SK-N-SH (cell line): ENCODE results near the gene RBMS1. TPM values are rescaled to one million over a fixed set of nuclear protein-coding genes. Genes with fewer than 3 reads are reported as not detected.
A peak's percentile ranks its signal among the peaks of the same experiment; 100 is the strongest.

Experiments used
- CTCF ChIA-PET: fragments of 300-600, 350-600 bp; formaldehyde crosslinking; extraction: SDS; loops from one replicate; lab custom pipeline; 2021; lab: Yijun Ruan, JAX
- POLR2A ChIA-PET: fragments of 350-600 bp; sonication (Branson Sonifier 250); formaldehyde crosslinking; extraction: SDS; loops from one replicate; lab custom pipeline; 2020; ENCODE audit warnings: antibody characterized with exemption, inconsistent platforms; lab: Yijun Ruan, JAX
- DNase-seq: peaks from one replicate; pipeline ENCODE4 v3.0.0; 2012
- H2AFZ ChIP-seq: fragments of 200-600 bp; sonication (generic); 2 replicates; pipeline ENCODE4 v1.8.1; 2016; ENCODE audit warnings: antibody characterized with exemption, mild to moderate bottlenecking, low read depth
- H3F3A ChIP-seq: fragments of 200-600 bp; sonication (generic); replicated peaks from 2 replicates; pipeline ENCODE3; 2016; ENCODE audit warnings: antibody characterized with exemption, mild to moderate bottlenecking; ENCODE audit not compliant: insufficient read depth
- H3K27ac ChIP-seq, 2 experiments: fragments of 200-500 bp in 1 of 2; fragments of 200-600 bp in 1 of 2; sonication (Bioruptor generic) in 1 of 2; sonication (generic), shearing (Covaris generic) in 1 of 2; 2 replicates each; pipeline versions ENCODE4 v1.5.1 to v1.6.1; 2014 to 2016; ENCODE audit warnings: low read depth in 2 of 2, inconsistent platforms in 1 of 2, low read length in 1 of 2, mild to moderate bottlenecking in 1 of 2, mixed read lengths in 1 of 2
- H3K27me3 ChIP-seq: fragments of 200-600 bp; sonication (generic), shearing (Covaris generic); 2 replicates; pipeline ENCODE4 v1.6.1; 2016; ENCODE audit warnings: mixed run types; ENCODE audit not compliant: insufficient read depth
- H3K36me3 ChIP-seq, 2 experiments: fragments of 200-500 bp in 1 of 2; fragments of 200-600 bp in 1 of 2; sonication (Bioruptor generic) in 1 of 2; sonication (generic) in 1 of 2; replicated peaks in 1 of 2; 2 replicates each; pipeline versions ENCODE3 to v1.5.1; 2014 to 2016; ENCODE audit warnings: low read length in 1 of 2, mild to moderate bottlenecking in 1 of 2; ENCODE audit not compliant: insufficient read depth in 2 of 2, control insufficient read depth in 1 of 2
- H3K4me1 ChIP-seq, 2 experiments: fragments of 200-500 bp in 1 of 2; fragments of 200-600 bp in 1 of 2; sonication (Bioruptor generic) in 1 of 2; sonication (generic), shearing (Covaris generic) in 1 of 2; 2 replicates each; pipeline versions ENCODE4 v1.5.1 to v1.6.1; 2014 to 2016; ENCODE audit warnings: low read depth in 1 of 2, low read length in 1 of 2, mixed run types in 1 of 2; ENCODE audit not compliant: insufficient read depth in 2 of 2, control insufficient read depth in 1 of 2
- H3K4me2 ChIP-seq: fragments of 200-600 bp; sonication (generic), shearing (Covaris generic); 2 replicates; pipeline ENCODE4 v1.6.1; 2017; ENCODE audit warnings: mixed run types
- H3K4me3 ChIP-seq, 2 experiments: fragments of 200-500 bp in 1 of 2; fragments of 200-600 bp in 1 of 2; sonication (Bioruptor generic) in 1 of 2; sonication (generic), shearing (Covaris generic) in 1 of 2; 2 replicates each; pipeline versions ENCODE4 v1.5.1 to v1.8.1; 2014 to 2016; ENCODE audit warnings: low read depth in 2 of 2, inconsistent platforms in 1 of 2, low read length in 1 of 2, mild to moderate bottlenecking in 1 of 2, mixed read lengths in 1 of 2, moderate library complexity in 1 of 2
- H3K79me2 ChIP-seq: fragments of 200-600 bp; sonication (generic); 2 replicates; pipeline ENCODE4 v1.8.1; 2017; ENCODE audit warnings: mild to moderate bottlenecking; ENCODE audit not compliant: insufficient read depth
- H3K9ac ChIP-seq: fragments of 200-600 bp; sonication (generic); 2 replicates; pipeline ENCODE4 v1.6.1; 2017; ENCODE audit warnings: mixed run types
- H3K9me2 ChIP-seq: fragments of 200-600 bp; sonication (generic); 2 replicates; pipeline ENCODE4 v1.6.1; 2017; ENCODE audit warnings: mixed run types
- H3K9me3 ChIP-seq: fragments of 200-600 bp; sonication (generic); 2 replicates; pipeline ENCODE4 v1.6.1; 2017; ENCODE audit warnings: mixed run types, mild to moderate bottlenecking, moderate library complexity
- H4K20me1 ChIP-seq: fragments of 200-600 bp; sonication (generic); 2 replicates; pipeline ENCODE4 v1.6.1; 2017; ENCODE audit warnings: mild to moderate bottlenecking, mixed run types; ENCODE audit not compliant: insufficient read depth
- CHD2 ChIP-seq: fragments of 150-350 bp; IDR thresholded peaks from 2 replicates; pipeline ENCODE4 v1.6.1; 2018; ENCODE audit warnings: low read length; ENCODE audit not compliant: partially characterized antibody
- NRF1 ChIP-seq: IDR thresholded peaks from 2 replicates; pipeline ENCODE4 v1.6.1; 2012; ENCODE audit warnings: low read depth, mild to moderate bottlenecking, low read length
- RAD21 ChIP-seq: IDR thresholded peaks from 2 replicates; pipeline ENCODE4 v1.6.1; 2012; ENCODE audit warnings: mild to moderate bottlenecking, low read length
- RFX5 ChIP-seq: IDR thresholded peaks from 2 replicates; pipeline ENCODE4 v1.6.1; 2012; ENCODE audit warnings: mild to moderate bottlenecking, improper control_type of control experiment, low read length
- RXRA ChIP-seq: IDR thresholded peaks from 2 replicates; pipeline ENCODE4 v1.4.0; 2012; ENCODE audit warnings: low read depth, mild to moderate bottlenecking, borderline replicate concordance
- TCF12 ChIP-seq: IDR thresholded peaks from 2 replicates; pipeline ENCODE4 v1.4.0; 2012
- TEAD4 ChIP-seq: IDR thresholded peaks from 2 replicates; pipeline ENCODE4 v1.4.0; 2012; ENCODE audit warnings: mild to moderate bottlenecking, borderline replicate concordance; ENCODE audit not compliant: insufficient read depth
- YY1 ChIP-seq: IDR thresholded peaks from 2 replicates; pipeline ENCODE4 v1.4.0; 2012; ENCODE audit warnings: low read depth, mild to moderate bottlenecking
- WGBS: methylation state at CpG from one replicate; pipeline ENCODE4 v1.1.6; 2017; ENCODE audit warnings: low lambda C conversion rate; 5-methylcytosine and 5-hydroxymethylcytosine counted together
- polyA plus RNA-seq, 3 experiments: library from polyadenylated mRNA; depleted of rRNA; stranded (reverse); fragments of >200 nt; gene quantifications; 2 replicates each; pipeline ENCODE4 v1.2.3, GENCODE V29; 2012
- TF ChIP-seq, protein P1 (sequence below): IDR thresholded peaks from 2 replicates; pipeline ENCODE4 v1.4.0; 2012; ENCODE audit warnings: low read depth, borderline replicate concordance
- TF ChIP-seq, protein P2 (sequence below): IDR thresholded peaks from 2 replicates; pipeline ENCODE4 v1.4.0; 2012; ENCODE audit warnings: low read depth
- TF ChIP-seq, protein P3 (sequence below): IDR thresholded peaks from 2 replicates; pipeline ENCODE4; 2012
- TF ChIP-seq, protein P4 (sequence below): fragments of 150-350 bp; IDR thresholded peaks from 2 replicates; pipeline ENCODE4 v1.6.1; 2017; ENCODE audit warnings: antibody characterized with exemption, low read length, low read depth, borderline replicate concordance

Gene RBMS1
- polyA plus RNA-seq, 1 of the 3 experiments (the other 2 are of a cell fraction) = 56.5 TPM

DNA sequence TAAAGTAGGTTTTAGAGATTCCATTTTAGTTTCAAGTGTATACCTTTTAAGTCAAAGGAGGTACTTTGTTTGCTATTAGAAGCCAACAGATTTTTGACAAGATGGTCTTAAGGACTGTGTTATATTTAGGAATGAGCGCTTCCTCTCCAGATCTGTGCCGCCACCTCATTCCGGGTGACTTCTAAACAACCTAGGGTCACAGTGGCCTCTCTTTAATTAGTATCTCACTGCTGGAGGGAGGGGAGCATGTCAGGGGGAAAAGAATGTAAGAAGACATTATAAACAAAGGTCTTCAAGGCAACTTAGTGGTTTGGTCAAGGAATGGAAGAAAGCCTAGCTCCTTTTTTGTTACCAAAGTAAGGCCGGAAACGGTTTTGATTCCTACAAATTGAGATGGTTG lies 67.0 kb downstream of the RBMS1 start:
- no peaks in the 10 kb centered on the region for H4K20me1 ChIP-seq
- H3K36me3 ChIP-seq = peaks cover 8 to 28% of the 10 kb centered on the region in 2 experiments
- no peak overlapping the region for H3K4me3 ChIP-seq
- ChIA-PET CTCF (interaction anchor here (4.3 to 4.9 kb wide), 2 partner anchors 13 to 544 kb away, joined by 29 to 40 read pairs; no protein-coding TSS in a partner anchor), POLR2A (no interaction called here)
- no peaks in the 10 kb centered on the region for H3K27me3 ChIP-seq
- no peak overlapping the region for H2AFZ ChIP-seq
- H3F3A ChIP-seq = peaks cover 22% of the 10 kb centered on the region
- no peak overlapping the region for H3K4me2 ChIP-seq
- no peak for DNase-seq
- H3K4me1 ChIP-seq = peaks cover 7 to 23% of the 10 kb centered on the region in 2 experiments; a peak in 3 of 4 replicates
- no peaks in the 10 kb centered on the region for H3K9me2 ChIP-seq
- TF ChIP-seq RFX5 = no peak
- TF ChIP-seq, protein P1, sequence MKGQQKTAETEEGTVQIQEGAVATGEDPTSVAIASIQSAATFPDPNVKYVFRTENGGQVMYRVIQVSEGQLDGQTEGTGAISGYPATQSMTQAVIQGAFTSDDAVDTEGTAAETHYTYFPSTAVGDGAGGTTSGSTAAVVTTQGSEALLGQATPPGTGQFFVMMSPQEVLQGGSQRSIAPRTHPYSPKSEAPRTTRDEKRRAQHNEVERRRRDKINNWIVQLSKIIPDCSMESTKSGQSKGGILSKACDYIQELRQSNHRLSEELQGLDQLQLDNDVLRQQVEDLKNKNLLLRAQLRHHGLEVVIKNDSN = no peak
- no peak for TF ChIP-seq YY1
- no peak for TF ChIP-seq RAD21
- TF ChIP-seq, protein P2, sequence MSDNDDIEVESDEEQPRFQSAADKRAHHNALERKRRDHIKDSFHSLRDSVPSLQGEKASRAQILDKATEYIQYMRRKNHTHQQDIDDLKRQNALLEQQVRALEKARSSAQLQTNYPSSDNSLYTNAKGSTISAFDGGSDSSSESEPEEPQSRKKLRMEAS = no peak
- TF ChIP-seq NRF1 = no peak
- TF ChIP-seq, protein P3, sequence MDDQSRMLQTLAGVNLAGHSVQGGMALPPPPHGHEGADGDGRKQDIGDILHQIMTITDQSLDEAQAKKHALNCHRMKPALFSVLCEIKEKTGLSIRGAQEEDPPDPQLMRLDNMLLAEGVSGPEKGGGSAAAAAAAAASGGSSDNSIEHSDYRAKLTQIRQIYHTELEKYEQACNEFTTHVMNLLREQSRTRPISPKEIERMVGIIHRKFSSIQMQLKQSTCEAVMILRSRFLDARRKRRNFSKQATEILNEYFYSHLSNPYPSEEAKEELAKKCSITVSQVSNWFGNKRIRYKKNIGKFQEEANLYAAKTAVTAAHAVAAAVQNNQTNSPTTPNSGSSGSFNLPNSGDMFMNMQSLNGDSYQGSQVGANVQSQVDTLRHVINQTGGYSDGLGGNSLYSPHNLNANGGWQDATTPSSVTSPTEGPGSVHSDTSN = no peak
- TF ChIP-seq, protein P4, sequence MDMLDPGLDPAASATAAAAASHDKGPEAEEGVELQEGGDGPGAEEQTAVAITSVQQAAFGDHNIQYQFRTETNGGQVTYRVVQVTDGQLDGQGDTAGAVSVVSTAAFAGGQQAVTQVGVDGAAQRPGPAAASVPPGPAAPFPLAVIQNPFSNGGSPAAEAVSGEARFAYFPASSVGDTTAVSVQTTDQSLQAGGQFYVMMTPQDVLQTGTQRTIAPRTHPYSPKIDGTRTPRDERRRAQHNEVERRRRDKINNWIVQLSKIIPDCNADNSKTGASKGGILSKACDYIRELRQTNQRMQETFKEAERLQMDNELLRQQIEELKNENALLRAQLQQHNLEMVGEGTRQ = no peak
- TF ChIP-seq TEAD4 = no peak
- TF ChIP-seq CHD2 = no peak
- no peaks in the 10 kb centered on the region for H3K9me3 ChIP-seq
- peak overlapping the region in 1 of 2 experiments; percentile 43; a peak in 1 of 4 replicates for H3K27ac ChIP-seq
- 97% methylated on average over 5 of the region's 5 CpGs for WGBS
- H3K9ac ChIP-seq = no peak overlapping the region
- peaks cover 64% of the 10 kb centered on the region for H3K79me2 ChIP-seq

DNA sequence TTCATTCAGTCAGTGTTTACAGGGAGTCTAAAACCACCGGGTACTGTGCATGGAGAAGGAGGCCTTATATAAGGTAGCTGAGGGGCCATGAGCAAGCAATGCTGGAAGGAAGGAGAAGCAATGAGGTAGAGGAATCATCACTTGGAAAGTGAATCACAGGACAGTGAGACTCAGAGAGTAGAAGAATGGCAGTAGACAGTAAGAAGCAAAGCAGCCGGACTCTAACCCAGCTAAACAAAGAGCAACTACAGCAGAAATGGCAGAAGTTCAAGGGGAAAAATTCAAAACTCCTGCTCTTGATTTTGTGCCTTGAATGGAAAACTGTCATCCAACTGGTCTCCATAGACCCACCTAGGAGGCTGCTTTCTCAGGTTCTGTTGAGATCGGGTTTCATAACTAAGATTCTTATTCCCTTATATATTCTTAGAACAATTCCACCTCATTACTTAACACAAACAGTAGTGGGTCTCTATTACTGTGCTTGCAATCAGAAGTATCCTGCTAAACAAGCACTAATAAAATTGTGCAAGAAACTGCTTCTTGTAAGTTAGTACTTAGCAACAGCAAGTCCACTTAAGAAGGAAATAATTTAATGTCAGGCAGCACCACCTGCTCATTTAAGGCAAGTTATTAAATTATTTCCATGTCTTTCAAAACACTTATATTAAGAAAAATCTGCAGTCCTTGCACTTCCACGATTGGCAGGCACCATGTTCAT lies 68.0 kb downstream of the RBMS1 start:
- TF ChIP-seq RXRA (no peak), TCF12 (no peak)
- TF ChIP-seq, all 33 proteins: peak for 0
- no peak for DNase-seq

More for the DNA sequence above, 68.0 kb downstream of the RBMS1 start:
- 79% methylated on average over 4 of the region's 4 CpGs for WGBS
- Histone ChIP-seq H3K9me3 (no peaks in the 10 kb centered on the region), H3K9me2 (no peaks in the 10 kb centered on the region), H3K4me3 (no peak overlapping the region), H3K9ac (no peak overlapping the region), H2AFZ (no peak overlapping the region), H3K27ac (no peak overlapping the region), H3F3A (peaks cover 26% of the 10 kb centered on the region), H4K20me1 (no peaks in the 10 kb centered on the region), H3K4me1 (peaks cover 7 to 23% of the 10 kb centered on the region in 2 experiments; a peak in 3 of 4 replicates), H3K36me3 (peaks cover 6 to 21% of the 10 kb centered on the region in 2 experiments), H3K4me2 (no peak overlapping the region), H3K79me2 (peaks cover 63% of the 10 kb centered on the region; the same call in 1 of the 2 replicates), H3K27me3 (no peaks in the 10 kb centered on the region)
- POLR2A ChIA-PET = no interaction called here
- CTCF ChIA-PET = interaction anchor here (1.0 to 1.2 kb wide), 2 partner anchors 102 to 545 kb away, joined by 3 read pairs; no protein-coding TSS in a partner anchor
